NCI-H1436 treated with DMSO at 0.1 percent for 48 hours (cell line): ENCODE results near the gene GPR87.

Source experiments
- DNase-seq: peaks from one replicate; lab custom pipeline; 2025; lab: John Stamatoyannopoulos, UW

The GPR87 gene

GRCh38 chr3:151315846-151316245 is 774 bp downstream of the GPR87 start:
- no peak for DNase-seq

DNA sequence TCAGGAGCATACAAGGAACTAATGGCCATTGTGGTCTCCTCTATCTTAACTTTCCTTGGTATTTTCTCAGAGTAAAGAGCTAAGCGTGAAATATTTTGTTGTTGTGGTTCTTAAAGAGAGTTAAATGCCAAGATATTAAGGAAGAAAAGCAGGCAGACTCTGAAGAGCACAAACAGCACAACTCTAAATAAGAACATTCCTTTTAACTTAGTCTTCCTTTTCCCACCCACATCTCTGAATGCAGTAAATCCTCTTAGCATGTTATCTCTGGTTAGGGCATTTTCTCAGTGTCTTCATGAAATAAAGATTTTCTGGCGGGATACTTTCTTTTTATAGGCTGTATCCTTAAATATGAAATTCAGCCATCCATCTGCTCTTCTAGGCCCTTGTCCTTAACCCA is 1.5 kb downstream of the GPR87 start:
- DNase-seq, result no peak

DNA sequence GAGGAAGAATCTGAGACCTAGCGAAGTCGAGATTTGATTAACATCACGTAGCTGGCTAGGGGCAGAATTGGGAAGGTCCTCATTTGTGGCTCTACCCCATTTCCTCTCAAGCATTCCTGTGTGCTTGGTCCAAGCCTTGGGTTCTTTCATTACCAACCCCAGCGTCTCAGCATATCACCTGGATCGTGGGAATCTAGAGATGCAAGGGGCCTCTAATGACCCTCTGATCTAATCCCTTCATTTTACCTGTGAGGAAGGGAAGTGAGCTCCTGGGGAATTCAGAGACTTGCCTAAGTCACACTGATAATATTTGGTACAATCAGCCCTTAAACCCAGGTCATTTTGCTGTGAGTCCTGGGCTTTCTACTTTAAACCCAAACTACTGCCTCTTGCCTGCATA is 2.0 kb downstream of the GPR87 start:
- DNase-seq, result no peak

DNA sequence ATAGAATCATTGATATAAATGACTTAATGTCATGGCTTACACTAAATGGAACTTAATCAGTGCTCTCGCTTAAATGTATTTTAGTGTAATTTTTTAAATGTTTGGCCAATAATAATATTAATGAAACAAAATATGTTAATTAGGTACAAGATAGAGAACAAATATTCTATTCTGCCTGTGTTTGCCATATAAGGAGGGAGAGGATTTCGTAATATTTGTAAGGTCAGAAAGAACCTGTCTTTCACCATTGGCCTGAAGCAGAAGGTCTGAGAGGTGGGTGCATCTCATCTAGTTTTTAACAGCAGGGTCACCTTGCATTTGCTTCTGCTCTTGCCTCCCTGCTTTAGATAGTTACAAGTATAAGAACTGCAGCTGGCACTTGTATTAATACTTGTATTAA is 2.5 kb downstream of the GPR87 start:
- no peak for DNase-seq

DNA sequence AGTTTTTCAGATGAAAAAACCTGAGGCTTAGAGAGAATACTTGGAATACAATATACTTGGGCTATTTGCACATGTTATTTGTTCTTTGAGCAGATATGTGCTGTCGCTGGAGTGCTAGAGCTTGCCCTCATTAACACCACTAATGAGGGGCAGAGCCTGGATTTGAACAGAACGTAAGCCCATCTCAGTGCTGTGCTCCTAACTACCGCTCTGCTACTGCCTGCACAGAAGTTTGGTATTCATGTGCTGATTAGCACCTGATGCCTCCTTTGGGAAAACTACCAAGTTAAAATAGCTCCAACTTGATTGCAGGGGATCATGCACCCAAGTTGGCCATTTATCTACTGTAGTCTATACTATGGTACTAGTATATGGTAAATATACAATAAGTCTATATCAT is 3.6 kb downstream of the GPR87 start:
- no peak for DNase-seq

DNA sequence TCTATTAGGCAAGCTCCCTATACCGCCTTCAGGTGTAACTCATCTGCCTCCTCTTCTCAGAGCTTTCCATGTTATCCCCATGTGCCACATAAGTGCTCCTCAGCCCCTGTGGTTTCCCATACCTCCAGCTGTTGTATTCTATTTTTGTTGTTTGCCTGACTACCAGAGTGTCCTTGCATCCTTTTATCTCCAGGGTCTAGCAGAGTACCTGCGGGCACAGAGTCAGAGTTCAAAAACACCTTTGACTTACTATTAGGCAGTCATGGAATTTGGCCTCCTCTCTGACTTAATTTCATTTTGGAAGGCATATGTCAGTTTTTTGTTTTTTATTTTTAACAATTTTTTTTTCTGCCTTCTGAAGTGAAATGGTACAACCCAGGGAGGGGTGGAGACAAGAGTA is 7.1 kb downstream of the GPR87 start:
- no peak for DNase-seq

DNA sequence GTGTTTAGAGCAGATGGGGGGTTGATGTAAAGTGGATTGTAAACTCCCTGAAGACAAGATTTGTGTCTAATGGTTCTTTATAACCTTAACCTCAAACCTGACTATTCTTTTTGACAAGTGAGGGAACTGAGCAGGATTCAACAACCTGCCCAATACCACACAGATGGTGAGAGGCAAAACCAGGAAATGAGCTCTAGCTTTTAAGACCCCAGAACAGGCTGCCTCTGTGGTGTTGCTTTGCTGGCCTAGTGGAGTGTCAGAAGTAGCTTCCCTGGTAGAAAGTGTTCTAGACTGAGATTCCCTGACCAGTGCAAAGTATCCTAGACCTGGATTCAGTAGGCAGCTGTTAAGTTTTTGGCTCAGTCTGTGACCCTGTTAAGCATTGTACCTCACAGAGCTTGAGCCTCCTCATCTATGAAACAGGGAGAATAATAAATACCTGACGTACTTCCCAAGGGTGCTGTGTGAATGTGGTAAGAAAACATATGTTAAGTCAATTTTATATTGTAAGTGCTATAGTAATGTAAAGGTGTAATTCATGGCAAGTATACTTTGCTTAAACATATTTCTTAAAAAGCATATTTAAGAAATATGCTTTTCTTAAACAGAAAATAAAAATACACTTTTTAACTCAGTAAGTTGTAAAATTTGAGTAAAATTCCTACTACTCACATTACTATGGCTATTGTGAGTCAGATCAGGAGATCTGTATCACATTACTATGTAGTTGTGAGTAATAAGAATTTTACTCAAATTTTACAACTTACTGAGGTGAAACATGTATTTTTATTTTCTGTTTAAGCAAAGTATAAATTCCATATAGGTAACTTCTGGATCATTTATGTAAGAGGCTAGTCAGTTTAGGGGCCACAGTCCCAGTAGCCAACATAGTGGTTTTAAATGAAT is 8.8 kb downstream of the GPR87 start:
- DNase-seq, result no peak

GRCh38 chr3:151307131-151307530 is 9.5 kb downstream of the GPR87 start:
- no peak for DNase-seq

DNA sequence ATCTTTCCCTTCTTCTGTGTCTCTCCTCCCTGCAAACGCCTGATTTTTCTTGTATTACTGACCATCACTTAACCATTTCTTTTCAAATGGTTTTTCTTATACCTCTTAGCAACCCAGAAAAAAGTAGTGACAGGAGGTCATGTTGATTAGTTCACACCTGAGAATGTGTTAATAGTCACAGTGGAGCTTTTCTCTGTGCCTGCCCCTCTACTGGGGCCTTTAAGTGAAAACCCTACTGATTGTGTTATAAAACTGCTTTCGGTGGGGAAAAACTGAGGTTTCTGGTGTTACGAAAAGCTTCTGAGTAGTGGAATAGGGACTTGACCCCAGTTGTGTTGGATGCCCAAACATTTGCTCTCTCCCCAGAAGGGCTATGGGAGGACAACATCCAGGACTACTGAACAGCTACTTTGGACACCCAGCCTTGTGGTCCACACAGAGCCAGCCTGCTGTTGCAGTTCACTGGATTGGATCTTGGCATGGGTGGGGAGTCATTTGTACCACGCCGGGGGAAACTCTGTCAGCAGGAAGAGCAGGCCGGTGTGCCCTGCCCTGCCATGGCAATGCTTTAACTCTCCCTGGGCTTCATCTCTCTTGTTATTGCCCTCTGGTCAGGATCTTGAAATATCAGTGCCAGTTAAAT is 10.3 kb downstream of the GPR87 start:
- no peak for DNase-seq

DNA sequence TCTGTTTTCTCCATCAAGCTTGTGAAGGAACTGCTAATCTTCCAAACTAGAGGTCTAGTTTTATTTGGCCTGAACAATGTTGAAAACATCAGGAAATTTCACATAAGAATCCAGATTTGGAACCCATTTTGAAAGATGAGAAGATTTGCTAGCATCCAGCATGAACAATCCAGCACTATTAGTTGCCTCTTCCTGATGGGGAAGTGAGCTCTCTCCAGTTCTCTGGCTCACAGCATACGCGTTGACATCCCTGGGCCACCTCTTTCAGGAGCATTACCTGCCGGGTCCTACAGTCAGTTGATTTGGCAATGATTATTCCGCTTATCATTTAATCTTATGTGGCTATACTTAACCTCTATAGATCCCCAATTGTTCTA is 10.9 kb downstream of the GPR87 start:
- no peak for DNase-seq

DNA sequence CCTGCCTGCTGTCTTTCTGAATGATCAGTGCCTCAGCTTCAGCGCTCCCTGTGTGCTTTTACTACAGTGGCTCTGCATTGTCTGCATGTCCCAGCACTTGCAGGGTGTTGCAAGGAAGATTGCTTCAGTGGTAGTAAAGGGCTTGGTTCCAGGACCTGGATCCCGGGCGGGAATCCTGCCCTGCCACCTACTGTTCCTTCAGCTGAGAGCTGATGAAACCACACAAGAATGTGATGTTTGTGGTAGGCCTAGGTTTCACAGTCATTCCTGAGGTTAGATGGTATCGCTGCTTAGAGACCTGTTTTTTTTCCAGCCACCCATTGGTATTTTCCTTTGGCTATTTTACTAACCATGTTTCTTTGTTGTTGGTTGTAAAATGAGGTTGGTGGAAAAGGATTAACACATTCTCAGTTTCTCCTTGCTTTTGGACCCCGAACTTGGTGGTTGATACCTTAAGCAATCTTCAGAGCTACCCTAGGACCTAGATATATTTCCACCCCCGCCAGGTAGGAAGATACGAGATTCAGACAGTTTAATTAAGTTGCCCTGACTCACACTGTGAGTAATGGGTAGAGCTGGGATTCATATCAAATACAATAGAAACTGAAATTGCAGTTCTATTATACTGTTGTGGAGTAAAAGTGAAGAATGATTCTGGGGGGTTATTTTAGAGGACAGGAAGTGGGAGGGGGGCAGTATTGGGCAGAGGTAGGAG is 11.4 kb downstream of the GPR87 start:
- no peak for DNase-seq

DNA sequence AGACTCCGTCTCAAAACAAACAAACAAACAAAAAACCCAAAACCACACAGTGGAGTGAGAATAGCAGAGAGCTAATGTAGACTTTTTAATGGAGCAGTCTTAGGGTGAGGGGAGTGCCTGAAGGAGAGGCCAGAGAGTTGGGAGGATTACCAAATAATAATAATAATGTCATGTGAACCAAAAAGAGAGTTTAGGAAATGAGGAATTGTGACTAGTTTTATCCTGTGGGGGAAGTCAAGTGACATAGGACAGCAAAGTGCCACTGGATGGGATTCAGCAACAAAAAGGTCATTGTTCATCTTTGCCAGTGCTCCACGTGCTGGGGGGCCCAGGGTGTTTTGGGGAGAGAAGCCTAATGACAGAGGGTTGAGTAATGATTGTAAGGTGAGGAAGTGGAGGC is 12.9 kb downstream of the GPR87 start:
- no peak for DNase-seq

DNA sequence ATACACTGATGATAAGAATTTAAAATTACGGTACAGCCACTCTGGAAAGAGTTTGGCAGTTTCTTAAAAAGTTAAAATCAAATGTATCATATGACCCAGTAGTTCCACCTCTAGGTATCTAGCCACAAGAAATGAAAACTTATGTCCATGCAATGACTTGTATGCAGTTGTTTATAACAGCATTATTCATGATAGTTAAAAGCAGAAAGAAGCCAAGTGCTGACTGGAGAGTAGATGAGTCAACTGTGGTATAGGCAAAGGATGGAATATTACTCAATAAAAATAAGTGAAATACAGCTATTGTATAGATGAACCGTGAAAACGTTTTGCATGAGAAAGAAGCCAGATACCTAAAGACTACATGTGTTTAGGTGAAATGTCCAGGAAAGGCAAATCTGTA is 14.8 kb downstream of the GPR87 start:
- DNase-seq, result no peak

- no peak for DNase-seq
Measured at GRCh38 chr3:151300539-151300938, 16.1 kb downstream of the GPR87 start.

GRCh38 chr3:151299006-151299405 is 17.6 kb downstream of the GPR87 start:
- DNase-seq, result no peak

DNA sequence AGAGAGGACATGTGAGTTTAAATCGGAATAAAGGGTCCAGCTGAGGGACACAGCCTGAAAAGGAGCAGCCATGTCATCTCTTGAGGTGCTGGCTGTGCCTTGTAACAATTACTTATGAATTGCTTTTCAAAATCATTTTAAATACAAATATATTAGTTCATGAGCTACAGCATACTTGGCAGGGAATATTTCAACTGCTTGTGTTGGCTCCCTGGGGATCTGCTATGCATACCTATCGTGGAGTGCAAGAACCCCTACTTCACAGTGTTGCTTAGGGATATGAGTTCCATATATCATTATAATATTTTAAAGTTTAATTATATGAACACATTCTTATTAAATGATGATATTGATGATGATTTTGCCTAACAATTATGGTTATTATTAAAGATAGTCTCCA is 19.2 kb downstream of the GPR87 start:
- DNase-seq, result no peak

- DNase-seq, result no peak
Measured at GRCh38 chr3:151296226-151296625, 20.4 kb downstream of the GPR87 start.

DNA sequence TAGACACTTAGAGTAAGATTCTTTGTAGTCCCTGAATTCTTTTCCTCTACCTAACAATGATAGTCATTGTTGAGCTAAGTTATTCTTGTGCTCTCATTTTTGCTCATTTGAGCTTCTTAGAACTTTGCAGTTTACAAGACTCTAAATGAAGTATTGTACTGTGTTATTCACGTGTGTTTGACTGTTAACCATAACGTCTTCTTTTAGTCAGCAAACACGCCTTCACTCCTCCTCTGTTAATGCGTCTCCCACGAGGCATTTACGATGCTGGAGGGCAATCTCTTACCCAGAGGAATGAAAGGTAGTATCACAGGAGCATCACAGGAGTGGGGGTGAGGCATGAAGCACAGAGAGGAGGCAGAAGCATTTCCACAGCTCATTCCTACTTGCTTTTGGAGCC is 23.5 kb downstream of the GPR87 start:
- no peak for DNase-seq

- no peak for DNase-seq
Measured at GRCh38 chr3:151290673-151291072, 25.9 kb downstream of the GPR87 start.

GRCh38 chr3:151289445-151289844 is 27.2 kb downstream of the GPR87 start:
- no peak for DNase-seq

DNA sequence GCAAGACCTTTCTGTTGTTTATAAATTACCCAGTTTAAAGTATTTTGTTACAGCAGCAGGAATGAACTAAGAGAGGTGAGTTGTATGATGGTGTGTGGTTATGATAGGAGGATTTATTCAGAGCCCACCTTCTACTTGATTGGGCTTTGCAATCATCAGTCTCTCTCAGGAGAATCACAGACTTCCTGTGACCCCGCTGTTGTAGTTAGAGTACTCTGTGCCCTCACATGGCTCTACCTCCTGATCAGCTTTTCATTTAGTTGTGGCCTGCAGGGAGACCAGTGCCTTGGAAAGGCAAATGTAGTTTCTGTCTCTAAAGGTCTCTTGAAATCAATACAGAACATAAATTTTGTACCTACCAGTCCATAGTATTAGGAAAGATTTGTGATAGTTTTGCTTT is 30.7 kb downstream of the GPR87 start:
- DNase-seq, result no peak

GRCh38 chr3:151283907-151284461 is 32.6 kb downstream of the GPR87 start:
- no peak for DNase-seq

DNA sequence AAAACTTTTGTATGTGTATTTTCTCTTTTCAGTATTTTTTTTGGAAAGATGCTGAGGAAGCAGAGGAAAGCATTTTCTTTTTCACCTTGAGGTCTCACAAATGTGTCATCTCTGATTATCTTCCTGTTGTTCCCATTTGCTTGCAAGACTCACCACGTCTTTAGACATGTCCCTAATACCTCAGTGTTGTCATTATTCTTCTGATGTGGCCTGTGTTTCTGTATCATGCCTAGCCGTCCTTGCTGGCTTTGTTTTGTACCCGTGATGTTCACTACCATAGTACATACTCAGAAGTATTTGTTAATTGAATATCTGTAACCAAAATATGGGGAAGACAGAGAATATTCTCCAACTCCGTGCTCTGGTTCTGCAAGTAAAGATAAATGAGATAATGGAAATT is 33.2 kb downstream of the GPR87 start:
- DNase-seq, result no peak
